HG03108 (cell line): ENCODE measurements around the gene TMC6.
A peak's percentile ranks its signal among the peaks of the same experiment; 100 is the strongest.
"Not testable (repeated sequence)": the region's sequence is repeated elsewhere in the genome, so short reads cannot be mapped to it uniquely, and the experiment has no call there.

Experiments used
- ATAC-seq: cut with Tn5 transposase; IDR thresholded peaks from one replicate; pipeline ENCODE4 v1.9.1; 2021; ENCODE audit warnings: moderate library complexity; ENCODE audit not compliant: unreplicated experiment

Gene TMC6

DNA sequence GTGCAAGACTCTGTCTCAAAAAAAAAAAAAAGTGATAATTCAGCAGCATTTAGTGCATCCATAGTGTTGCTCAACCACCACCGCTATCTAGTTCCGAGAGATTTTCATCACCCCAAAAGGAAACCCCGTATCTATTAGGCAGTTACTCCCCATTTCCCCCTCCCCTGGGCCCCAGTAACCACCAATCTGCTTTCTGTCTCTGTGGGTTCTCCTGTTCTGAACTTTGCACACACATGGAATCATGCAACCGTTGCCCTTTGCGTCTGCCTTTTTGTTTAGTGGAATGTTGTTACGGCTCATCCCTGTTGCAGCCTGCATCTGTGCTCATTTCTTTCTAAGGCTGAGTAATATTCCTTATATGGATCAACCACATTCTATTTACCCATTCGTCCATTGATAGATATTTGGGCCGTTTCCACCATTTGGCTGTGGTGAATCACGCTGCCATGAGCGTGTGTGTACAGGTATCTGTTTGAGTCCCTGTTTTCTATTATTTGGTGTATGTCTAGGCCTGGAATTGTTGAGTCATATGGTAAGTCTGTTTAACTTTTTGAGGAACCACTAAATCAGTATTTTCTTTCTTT, 31.1 kb upstream of the TMC6 start:
- ATAC-seq = peak; percentile 37

DNA sequence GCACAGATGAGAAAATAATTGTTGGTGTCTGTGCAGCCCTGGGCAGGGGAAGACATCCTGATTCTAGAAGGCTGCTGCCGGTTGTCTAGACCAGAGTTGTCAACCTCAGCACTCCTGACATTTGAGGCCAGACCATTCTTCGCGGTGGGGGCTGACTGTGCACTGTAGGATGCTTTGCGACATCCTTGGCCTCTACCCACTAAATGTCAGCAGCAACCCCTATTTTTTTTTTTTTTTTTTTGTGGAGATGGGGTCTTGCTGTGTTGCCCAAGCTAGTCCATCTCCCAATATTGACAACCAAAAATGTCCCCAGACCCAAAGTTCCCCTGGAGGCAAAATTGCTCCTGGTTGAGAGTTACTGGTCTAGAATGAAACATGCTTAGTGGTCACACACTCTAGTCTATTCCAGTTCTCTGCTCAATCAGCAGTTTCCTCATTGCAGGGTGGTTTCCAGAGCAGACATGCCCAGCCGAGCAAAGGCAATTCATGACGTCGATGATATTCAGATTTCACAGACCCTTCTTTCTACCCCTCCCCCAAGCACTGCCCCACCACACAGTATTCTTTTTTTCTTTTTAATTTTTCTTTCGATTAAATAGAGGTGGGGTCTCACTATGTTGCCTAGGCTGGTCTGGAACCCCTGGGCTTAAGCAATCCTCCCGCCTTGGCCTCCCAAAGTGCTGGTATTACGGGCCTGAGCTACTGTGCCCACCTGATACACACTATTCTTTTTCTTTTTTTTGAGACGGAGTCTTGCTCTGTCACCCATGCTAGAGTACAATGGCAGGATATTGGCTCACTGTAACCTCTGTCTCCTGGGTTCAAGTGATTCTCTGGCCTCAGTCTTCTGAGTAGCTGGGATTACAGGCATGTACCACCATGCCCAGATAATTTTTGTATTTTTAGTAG, 26.6 kb upstream of the TMC6 start:
- peak; percentile 53 for ATAC-seq

DNA sequence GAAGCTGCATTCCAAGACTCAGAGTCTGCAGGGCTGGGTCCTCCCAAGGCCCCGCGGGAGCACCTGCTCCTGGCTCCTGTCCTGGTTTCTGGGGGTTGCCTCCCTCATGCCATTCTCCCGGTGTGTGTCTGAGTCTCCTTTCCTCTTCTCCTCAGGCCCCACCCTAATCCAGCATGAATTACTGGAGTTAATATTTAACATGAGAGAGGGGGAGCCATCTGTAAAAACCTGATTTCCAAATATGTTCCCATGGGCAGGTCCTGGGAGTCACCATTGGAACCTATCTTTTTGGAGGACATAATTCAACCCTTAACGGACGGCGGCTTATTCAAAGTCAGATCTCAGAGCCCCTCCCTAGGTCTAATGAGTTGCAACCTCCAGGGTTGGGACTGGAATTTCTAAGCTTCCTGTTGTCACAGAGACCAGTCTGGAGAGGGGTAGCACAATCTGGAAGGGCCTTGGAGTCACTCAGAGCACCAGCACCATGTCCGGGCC, 23.0 kb upstream of the TMC6 start:
- ATAC-seq = no peak

DNA sequence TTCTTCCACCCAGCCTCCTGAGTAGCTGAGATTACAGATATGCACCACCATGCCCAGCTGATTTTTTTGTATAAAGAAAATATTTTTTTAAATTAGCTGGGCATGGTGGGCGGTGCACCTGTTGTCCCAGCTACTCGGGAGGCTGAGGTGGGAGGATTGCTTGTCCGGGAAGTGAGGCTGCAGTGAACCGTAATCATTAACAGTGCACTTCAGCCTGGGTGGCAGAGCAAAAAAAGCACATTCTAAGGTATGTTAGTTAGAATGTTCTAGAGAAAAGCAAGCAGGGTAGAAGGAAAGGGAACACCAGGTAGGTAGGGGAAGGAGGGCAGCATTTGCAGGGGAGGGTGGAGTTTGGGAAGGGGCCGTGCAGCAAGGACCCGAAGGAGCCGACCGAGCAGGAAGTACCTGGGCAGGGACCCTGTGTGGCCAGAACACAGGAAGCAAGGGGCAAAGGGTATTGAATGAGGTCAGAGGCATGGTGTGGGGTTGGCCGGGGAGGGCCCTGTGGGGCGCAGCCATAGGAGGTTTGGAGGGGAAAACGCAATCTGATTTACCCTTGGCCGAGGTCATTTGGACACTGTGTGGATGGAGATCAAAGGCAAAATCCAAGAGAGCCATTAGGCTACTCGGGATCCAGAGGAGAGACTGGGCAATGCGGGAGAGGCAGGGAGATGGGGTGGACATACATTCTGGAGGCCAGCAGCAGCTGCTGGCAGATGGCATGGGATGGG, 19.9 kb upstream of the TMC6 start:
- no peak for ATAC-seq

DNA sequence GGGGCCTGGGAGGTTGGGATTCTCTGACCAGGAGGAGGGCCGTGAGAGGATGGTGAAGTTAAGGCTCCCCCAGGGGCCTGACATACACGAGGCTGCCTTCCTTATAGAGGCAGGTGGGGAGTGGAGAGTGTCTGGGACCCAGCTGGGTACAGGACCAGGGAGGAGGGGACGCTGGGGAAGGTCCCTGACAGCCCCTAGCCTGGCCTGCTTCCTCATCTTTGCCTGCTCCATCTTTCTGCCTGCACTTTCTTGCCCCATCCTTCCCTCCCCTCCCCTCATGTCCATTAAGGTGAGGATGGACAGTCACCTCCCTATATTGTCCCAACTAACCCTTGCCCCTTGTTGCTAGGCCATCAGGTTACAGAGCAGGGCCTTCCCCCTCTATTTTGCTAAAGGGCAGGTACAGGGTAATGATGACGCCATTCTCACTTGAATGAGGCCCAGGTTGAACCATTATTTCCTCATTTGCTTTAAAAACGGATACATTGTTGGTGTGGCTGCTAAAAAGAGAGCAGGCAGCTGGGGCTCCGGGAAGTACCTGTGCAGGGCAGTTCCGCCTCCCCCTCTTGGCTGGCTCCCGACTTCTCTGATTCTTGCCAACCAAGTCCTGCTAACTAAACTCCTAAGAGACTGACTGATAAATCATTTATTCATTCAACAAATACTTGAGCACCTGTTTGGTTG, 18.9 kb upstream of the TMC6 start:
- peak; percentile 44 for ATAC-seq

DNA sequence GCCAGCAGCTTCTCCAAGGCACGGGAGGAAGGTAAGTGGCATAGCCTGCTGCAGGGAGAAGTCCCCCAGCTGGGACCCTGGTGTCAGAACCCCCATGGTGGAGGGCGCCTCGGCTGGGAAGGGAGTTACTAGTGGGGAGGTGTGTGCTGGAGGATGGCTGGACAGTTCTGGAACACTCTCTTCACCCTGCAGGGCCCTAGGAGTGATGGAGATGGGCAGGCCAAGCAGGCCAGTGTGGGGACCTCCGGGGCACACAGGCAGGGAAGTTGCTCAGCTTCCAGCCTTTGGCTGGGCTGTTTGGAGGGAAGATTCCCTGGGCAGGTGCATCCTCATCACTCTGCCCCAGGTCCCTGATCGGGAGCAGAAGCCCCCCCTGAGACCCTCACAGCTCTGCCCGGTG, 18.3 kb upstream of the TMC6 start:
- ATAC-seq = no peak

DNA sequence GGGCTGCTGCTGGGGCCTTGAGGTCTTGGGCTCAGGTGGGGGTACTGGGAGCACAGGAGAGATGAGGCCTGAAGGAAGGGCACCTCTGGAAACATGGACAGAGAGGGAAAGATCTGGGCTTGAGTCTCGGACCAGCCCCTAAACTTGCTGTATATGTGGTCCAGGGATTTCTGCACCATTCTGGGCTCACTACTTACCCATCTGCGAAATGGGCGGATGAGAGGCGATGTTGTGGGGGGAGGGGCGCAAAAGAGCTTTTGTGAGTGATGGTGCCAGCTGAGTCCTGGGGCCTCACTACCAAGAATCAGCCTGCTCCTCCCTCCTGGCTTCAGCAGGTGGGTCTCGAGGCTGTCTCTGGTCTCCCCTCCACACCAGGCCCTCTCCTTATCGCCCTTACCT, 17.9 kb upstream of the TMC6 start:
- ATAC-seq = no peak

DNA sequence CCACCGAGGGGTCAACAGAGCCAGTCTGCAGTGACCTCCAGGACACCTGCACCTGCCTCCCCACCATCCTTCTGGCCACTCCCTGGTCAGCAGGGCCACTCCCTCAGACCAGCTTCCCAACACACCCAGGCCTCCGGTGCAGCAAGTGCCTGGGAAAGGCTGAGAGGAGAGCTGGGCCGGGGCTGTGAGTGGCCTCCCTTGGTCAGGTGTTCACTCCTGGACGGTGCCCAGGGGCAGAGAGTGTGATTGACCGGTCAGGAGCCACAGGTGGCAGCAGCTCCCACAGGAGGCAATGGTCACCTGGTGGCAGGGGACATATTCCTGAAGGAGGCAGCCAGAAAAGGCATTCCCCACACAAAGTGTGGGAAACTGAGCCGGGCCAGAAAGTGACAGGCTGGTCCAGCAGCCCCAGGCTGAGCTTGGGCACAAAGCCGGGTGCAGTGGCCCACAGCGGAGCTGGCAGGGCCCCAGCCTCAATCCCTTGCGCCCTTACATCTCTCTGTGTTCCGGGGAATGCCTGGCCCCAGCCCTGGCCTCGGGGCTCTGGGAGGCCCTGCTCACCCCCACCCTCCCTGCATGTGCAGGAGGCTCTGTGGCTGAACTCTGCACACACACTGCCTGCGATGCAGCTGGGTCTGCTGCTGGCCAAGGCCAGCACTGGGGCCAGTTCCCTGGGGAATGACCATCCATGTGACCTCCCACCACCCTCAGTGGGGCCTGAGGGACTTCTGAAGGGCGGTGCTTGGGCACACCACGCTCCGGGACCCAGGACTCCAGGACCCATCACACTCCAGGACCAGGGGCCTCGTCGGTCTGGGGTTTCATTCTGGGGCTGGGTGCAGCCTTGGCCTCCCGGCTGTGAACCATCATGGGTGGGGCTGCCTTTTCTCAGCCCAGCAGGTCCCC, 16.4 kb upstream of the TMC6 start:
- no peak for ATAC-seq

DNA sequence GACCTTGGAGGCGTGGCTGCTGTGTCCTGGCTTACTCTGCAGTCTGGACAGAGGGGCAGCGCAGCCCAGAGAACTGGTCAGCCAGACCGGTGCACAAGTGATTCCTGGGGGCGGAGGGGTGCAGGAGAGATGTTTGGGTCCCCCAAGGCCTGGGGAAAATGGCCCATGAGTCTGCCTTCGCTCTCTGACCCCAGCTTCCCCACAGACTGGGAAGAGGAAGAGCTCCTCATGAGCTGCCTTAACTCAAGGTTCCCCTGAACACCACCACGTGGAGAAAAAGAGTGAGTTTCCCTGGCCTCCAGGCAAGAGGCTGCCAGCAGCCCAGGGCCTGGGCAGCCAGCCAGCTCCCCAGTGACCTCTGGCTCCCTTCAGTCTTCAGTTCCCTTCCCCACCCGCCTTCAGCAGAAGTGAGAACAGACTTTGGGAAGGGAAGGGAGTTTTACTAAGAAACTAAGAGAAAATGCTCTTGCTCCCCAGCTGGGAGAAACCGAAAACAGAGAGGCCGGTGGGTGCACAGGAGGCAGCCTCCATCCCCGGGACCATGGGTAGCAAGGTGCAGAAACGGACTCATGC, 15.7 kb upstream of the TMC6 start:
- no peak for ATAC-seq

DNA sequence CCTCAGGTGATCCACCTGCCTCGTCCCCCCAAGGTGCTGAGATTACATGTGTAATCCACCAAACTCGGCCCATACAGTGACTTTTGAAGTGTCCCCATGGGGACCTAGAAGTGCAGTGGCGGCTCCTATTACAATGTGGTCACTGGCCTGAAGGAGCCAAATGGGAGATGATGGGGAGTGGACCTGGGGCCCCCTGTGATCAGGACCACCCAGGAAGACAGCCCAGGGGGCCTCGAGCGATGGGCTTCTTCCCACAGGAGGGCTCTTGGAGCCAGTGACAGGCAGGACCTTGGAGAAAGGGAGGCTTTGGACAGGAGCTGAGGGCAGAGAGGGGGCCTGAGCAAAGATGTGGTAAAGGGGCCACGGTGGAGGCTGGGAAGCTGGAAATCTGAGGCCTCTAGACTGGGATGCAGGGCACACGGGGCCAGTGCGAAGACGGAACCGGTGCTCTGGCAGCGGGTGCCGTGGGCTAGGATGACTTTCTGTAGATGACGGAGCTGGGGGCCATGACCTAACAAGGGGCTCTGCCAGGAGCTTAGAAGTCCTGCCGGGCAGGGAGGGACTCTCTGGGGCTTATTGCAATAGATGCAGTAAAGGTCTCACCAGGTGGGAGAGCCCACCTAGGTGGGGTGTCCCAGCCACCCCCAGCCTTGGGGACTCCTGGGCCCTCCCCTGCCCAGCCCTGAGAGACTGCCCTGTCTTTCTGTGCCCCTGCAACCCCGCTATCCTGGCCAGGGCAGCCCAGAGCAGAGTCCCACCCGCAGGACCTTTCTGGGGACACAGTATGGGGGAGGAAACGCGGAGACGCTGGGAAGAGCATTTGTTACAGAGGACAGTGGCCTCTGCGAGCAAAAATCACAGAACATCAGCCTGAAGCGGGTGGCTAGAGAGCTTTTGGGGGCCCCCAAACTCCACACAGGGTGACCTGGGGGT, 14.9 kb upstream of the TMC6 start:
- no peak for ATAC-seq

DNA sequence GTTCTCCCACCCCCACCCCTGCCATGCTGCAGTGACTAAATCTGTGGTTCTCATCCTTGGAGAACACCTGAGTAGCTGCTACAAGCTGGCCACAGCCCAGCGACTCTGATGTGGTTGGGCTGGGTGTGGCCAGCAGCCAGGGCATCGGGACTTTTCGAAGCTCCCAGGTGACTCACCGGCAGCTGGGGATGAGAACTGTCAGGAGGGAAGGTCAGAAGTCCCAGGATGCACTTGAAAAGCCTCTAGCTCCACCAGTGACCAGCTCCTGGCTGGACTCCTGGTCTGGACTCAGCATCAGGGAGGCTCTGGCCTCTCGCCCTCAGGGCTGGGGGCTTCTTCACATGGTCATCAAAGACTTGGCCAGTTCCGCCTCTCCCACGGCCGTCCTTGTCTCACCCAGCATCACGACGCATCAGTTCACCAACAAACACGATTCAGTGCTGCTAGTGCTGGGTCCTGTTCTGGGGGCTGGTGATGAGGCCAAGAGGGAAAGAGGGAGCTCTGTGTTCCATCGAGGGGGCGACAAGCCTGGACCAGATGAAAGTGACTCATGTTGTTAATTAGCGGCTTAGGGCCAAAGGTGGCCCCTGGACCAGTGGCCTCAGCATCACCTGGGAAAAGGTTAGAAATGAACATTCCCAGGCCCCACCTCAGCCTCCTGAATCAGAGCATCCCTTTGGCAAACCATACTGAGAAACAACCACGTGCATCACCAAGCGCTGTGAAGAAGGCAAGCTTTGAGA, 13.7 kb upstream of the TMC6 start:
- ATAC-seq = no peak

DNA sequence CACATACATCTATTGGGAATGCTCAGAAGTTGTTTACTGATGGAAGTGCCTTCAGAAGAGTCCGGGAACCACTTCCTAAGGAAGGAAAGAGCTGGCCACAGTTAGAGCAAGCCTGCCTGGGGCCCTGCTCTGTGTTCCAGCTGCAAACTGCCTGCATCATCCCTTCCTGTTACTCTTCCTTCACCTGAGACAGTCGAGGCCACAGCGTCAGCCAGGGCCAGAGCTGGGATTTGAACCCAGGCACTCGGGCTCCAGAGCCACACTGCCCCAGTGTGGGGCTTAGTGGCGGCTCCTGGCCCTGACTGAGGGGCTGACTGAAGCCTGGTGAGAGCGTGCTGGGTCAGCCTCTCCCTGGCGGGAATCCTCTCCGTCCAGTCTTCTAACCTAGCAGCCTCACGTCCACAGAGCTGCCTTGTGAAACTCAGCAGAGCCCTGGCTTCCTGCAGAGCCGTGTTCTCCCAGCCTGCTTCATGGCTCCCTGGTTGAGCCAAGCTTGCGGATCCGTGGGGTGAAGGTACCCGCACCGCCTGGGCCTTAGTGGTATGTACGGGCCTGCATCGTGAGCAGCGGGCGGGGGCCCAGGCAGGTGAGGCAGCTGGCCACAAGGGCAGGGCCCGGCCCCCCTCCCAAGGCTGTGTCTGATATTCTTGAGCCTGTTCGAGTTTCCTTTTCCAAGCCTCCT, 13.0 kb upstream of the TMC6 start:
- no peak for ATAC-seq

DNA sequence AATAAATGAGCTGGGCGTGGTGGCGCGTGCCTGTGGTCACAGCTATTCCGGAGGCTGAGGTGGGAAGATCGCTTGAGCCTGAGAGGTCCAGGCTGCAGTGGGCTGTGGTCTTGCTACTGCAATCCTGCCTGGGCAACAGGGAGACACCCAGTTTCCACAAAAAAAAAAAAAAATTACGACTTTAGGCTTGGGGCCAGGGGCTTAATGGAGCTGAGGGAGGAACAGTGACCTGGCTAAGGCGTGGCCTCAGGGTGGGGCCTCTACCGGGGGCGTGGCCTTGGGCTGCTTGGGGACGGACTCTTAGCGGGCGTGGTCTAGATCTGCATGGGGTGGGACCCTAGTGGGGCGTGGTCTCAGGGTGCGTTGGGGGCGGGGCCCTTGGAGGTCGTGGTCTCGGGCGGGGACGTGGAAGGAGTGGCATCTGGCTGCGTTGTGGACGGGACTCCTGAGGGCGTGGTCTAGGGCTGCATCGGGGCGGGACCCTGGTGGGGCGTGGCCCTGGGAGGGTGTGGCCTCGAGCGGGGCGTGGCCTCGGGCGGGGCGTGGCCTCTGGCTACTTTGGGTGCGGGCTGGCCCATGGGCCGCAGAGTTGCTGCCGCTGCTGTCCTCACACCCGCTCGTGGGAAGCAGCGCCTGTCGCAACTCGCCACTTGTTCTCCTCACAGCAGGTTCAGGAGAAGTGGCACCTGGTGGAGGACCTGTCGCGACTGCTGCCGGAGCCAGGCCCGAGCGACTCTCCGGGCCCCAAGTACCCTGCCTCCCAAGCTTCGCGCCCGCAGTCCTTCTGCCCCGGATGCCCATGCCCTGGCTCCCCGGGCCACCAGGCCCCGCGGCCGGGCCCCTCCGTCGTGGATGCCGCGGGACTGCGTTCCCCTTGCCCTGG, 11.9 kb upstream of the TMC6 start:
- ATAC-seq = peak; percentile 59

DNA sequence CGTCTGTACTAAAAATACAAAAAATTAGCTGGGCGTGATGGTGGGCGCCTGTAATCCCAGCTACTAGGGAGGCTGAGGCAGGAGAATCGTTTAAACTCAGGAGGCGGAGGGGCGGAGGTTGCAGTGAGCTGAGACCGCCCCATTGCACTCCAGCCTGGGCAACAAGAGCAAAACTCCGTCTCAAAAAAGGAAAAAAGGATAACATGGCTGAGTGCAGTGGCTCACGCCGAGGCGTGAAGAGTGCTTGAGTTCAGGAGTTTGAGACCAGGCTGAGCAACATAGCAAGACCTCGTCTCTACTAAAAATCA, 11.3 kb upstream of the TMC6 start:
- not testable (repeated sequence) for ATAC-seq

DNA sequence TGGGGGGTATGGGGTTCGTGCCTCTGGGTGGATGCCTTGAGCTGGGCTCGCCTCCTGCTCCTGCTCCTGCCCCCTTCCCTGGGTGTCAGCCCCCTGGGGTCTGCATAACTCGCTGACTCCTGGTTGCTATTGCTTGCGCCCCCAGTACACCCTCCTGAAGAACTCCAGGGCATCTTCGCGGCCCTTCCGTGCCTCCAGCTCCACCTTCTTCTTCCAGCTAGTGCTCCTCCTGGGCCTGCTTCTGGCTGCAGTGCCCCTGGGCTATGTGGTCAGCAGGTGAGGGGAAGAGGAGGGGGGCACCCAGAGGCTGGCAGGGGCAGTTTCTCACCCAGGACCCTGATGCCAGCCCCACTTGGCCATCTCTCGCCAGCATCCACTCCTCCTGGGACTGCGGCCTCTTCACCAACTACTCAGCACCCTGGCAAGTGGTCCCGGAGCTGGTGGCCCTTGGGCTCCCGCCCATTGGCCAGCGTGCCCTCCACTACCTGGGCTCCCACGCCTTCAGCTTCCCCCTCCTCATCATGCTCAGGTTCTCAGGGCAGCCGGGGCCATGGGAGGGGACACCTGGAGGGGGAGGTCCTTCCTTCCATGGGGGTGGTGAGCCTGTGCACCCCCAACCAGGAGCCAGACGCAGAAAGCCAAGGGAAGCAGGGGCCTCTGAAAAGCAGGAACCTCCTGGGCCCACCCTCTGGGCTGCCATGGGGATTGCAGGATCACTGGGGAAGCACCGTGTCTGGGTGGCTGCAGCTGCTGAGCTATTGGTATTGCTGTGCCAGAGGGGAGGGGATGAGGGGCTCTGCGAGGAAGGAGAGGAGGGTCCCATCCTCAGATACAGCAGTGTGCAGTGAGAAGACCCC, 9.9 kb upstream of the TMC6 start:
- no peak for ATAC-seq
